Measurements from ENCODE around the gene XRCC3. TPM values are rescaled to one million over a fixed set of nuclear protein-coding genes. Genes with fewer than 3 reads are reported as not detected.

XRCC3 gene
- total and polyA plus RNA-seq, 2 experiments from 2014 or later, result 20.4 to 72.9 TPM

DNA sequence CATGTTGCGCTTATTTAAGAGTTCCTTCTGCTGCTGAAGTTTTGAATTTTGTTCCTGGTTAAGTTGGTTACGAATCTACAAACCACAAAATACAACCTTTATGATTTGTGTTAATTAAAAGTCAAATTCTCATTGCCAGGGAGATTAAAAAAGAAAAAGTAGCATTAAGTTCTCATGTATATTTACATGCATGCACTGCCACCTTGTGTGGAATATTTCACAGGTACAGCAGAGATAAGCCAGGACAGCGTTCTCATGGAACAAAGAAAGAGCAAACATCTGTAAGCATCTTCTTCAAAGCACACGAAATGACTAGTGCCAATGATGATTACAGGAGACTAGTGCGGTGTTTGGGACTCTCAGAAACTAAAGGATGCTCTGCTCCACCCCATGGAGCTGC lies 34.6 kb upstream of the XRCC3 start:
- Mint-ChIP-seq H3K27me3 (ENCODE audit: insufficient read depth, low read depth, poor library complexity) (no peaks in the 10 kb centered on the region), H3K4me1 (no peaks in the 10 kb centered on the region), H3K9me3 (no peaks in the 10 kb centered on the region), H3K27ac (no peak overlapping the region), H3K4me3 (no peak overlapping the region), H3K36me3 (ENCODE audit: low read depth) (no peaks in the 10 kb centered on the region)
- no peak for DNase-seq (ENCODE audit: low spot score)
- H3K79me2 ChIP-seq (replicated peaks; ENCODE audit: insufficient read depth), result no peaks in the 10 kb centered on the region
- H3F3A ChIP-seq (replicated peaks; ENCODE audit: low read depth), result 0 out of 2 replicates have a peak, but pooled peaks cover 3% of the 10 kb centered on the region
- no peaks in the 10 kb centered on the region for H3K4me1 ChIP-seq (ENCODE audit: insufficient read depth)
- TF ChIP-seq ZNF331 (CRISPR knock-in tag; IDR thresholded peaks at IDR 0.05; ENCODE audit: low read depth) (no peak), STAT1 (IDR thresholded peaks at IDR 0.05; ENCODE audit: unreplicated experiment) (no peak), POLR2AphosphoS5 (IDR thresholded peaks at IDR 0.05; ENCODE audit: low read depth) (no peak), EZH2phosphoT487 (IDR thresholded peaks at IDR 0.05; ENCODE audit: unreplicated experiment) (no peak), CREB1 (CRISPR knock-in tag; IDR thresholded peaks at IDR 0.05; ENCODE audit: low read depth) (no peak)
- TF ChIP-seq, protein P1, sequence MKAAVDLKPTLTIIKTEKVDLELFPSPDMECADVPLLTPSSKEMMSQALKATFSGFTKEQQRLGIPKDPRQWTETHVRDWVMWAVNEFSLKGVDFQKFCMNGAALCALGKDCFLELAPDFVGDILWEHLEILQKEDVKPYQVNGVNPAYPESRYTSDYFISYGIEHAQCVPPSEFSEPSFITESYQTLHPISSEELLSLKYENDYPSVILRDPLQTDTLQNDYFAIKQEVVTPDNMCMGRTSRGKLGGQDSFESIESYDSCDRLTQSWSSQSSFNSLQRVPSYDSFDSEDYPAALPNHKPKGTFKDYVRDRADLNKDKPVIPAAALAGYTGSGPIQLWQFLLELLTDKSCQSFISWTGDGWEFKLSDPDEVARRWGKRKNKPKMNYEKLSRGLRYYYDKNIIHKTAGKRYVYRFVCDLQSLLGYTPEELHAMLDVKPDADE (IDR thresholded peaks at IDR 0.05), result no peak
- H3K9me2 ChIP-seq (ENCODE audit: insufficient read depth), result no peaks in the 10 kb centered on the region
- no peak overlapping the region for H3K4me3 ChIP-seq
- no peaks in the 10 kb centered on the region for H4K20me1 ChIP-seq (replicated peaks; ENCODE audit: insufficient read depth)
- H3K27me3 ChIP-seq (ENCODE audit: insufficient read depth), result no peaks in the 10 kb centered on the region
- no peak overlapping the region for H3K4me2 ChIP-seq
- ATAC-seq, result no peak
- no peak overlapping the region for H2AFZ ChIP-seq
- H3K36me3 ChIP-seq (ENCODE audit: insufficient read depth), result no peaks in the 10 kb centered on the region
- H3K27ac ChIP-seq (ENCODE audit: low read depth), result no peak overlapping the region

DNA sequence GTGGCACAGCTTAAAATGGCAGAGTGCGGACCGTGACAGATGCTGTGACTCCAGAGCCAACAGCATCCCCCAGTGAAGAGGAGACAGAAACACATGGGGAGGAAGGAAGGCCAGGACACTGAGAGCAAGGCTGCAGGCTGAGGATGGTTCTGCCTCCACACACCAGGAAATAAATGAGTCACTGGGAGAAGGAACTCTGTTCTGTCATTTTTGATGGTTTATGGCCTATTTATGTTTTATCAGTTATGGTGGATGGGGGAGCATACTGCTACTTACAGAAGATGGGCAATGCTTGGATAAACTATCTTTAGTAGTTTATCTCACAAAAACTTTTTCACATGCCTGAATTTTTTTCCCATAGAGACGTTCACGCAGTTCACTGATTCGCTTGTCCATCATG lies 34.2 kb upstream of the XRCC3 start:
- DNase-seq (ENCODE audit: low spot score), result no peak
- ATAC-seq, result no peak
- no peak overlapping the region for H3K27ac ChIP-seq (ENCODE audit: low read depth)
- TF ChIP-seq NANOG (IDR thresholded peaks at IDR 0.05; ENCODE audit: borderline replicate concordance) (no peak), ZNF331 (CRISPR knock-in tag; IDR thresholded peaks at IDR 0.05; ENCODE audit: low read depth) (no peak), CREB1 (CRISPR knock-in tag; IDR thresholded peaks at IDR 0.05; ENCODE audit: low read depth) (no peak), ZNF114 (CRISPR knock-in tag; IDR thresholded peaks at IDR 0.05) (no peak), EZH2 (IDR thresholded peaks at IDR 0.05; ENCODE audit: low read depth, unreplicated experiment) (no peak), EZH2phosphoT487 (IDR thresholded peaks at IDR 0.05; ENCODE audit: unreplicated experiment) (no peak), POLR2AphosphoS5 (IDR thresholded peaks at IDR 0.05; ENCODE audit: low read depth) (no peak)
- TF ChIP-seq, protein P2, sequence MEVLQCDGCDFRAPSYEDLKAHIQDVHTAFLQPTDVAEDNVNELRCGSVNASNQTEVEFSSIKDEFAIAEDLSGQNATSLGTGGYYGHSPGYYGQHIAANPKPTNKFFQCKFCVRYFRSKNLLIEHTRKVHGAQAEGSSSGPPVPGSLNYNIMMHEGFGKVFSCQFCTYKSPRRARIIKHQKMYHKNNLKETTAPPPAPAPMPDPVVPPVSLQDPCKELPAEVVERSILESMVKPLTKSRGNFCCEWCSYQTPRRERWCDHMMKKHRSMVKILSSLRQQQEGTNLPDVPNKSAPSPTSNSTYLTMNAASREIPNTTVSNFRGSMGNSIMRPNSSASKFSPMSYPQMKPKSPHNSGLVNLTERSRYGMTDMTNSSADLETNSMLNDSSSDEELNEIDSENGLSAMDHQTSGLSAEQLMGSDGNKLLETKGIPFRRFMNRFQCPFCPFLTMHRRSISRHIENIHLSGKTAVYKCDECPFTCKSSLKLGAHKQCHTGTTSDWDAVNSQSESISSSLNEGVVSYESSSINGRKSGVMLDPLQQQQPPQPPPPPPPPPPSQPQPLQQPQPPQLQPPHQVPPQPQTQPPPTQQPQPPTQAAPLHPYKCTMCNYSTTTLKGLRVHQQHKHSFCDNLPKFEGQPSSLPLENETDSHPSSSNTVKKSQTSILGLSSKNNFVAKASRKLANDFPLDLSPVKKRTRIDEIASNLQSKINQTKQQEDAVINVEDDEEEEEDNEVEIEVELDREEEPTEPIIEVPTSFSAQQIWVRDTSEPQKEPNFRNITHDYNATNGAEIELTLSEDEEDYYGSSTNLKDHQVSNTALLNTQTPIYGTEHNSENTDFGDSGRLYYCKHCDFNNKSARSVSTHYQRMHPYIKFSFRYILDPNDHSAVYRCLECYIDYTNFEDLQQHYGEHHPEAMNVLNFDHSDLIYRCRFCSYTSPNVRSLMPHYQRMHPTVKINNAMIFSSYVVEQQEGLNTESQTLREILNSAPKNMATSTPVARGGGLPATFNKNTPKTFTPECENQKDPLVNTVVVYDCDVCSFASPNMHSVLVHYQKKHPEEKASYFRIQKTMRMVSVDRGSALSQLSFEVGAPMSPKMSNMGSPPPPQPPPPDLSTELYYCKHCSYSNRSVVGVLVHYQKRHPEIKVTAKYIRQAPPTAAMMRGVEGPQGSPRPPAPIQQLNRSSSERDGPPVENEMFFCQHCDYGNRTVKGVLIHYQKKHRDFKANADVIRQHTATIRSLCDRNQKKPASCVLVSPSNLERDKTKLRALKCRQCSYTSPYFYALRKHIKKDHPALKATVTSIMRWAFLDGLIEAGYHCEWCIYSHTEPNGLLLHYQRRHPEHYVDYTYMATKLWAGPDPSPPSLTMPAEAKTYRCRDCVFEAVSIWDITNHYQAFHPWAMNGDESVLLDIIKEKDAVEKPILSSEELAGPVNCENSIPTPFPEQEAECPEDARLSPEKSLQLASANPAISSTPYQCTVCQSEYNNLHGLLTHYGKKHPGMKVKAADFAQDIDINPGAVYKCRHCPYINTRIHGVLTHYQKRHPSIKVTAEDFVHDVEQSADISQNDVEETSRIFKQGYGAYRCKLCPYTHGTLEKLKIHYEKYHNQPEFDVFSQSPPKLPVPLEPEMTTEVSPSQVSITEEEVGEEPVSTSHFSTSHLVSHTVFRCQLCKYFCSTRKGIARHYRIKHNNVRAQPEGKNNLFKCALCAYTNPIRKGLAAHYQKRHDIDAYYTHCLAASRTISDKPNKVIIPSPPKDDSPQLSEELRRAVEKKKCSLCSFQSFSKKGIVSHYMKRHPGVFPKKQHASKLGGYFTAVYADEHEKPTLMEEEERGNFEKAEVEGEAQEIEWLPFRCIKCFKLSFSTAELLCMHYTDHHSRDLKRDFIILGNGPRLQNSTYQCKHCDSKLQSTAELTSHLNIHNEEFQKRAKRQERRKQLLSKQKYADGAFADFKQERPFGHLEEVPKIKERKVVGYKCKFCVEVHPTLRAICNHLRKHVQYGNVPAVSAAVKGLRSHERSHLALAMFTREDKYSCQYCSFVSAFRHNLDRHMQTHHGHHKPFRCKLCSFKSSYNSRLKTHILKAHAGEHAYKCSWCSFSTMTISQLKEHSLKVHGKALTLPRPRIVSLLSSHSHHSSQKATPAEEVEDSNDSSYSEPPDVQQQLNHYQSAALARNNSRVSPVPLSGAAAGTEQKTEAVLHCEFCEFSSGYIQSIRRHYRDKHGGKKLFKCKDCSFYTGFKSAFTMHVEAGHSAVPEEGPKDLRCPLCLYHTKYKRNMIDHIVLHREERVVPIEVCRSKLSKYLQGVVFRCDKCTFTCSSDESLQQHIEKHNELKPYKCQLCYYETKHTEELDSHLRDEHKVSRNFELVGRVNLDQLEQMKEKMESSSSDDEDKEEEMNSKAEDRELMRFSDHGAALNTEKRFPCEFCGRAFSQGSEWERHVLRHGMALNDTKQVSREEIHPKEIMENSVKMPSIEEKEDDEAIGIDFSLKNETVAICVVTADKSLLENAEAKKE (CRISPR knock-in tag; IDR thresholded peaks at IDR 0.05), result no peak
- TF ChIP-seq, protein P3, sequence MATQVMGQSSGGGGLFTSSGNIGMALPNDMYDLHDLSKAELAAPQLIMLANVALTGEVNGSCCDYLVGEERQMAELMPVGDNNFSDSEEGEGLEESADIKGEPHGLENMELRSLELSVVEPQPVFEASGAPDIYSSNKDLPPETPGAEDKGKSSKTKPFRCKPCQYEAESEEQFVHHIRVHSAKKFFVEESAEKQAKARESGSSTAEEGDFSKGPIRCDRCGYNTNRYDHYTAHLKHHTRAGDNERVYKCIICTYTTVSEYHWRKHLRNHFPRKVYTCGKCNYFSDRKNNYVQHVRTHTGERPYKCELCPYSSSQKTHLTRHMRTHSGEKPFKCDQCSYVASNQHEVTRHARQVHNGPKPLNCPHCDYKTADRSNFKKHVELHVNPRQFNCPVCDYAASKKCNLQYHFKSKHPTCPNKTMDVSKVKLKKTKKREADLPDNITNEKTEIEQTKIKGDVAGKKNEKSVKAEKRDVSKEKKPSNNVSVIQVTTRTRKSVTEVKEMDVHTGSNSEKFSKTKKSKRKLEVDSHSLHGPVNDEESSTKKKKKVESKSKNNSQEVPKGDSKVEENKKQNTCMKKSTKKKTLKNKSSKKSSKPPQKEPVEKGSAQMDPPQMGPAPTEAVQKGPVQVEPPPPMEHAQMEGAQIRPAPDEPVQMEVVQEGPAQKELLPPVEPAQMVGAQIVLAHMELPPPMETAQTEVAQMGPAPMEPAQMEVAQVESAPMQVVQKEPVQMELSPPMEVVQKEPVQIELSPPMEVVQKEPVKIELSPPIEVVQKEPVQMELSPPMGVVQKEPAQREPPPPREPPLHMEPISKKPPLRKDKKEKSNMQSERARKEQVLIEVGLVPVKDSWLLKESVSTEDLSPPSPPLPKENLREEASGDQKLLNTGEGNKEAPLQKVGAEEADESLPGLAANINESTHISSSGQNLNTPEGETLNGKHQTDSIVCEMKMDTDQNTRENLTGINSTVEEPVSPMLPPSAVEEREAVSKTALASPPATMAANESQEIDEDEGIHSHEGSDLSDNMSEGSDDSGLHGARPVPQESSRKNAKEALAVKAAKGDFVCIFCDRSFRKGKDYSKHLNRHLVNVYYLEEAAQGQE (IDR thresholded peaks at IDR 0.05; ENCODE audit: unreplicated experiment), result no peak

More for the DNA sequence above, 34.2 kb upstream of the XRCC3 start:
- Histone ChIP-seq H3K36me3 (ENCODE audit: insufficient read depth) (no peaks in the 10 kb centered on the region), H3K79me2 (replicated peaks; ENCODE audit: insufficient read depth) (no peaks in the 10 kb centered on the region), H3K9me2 (ENCODE audit: insufficient read depth) (no peaks in the 10 kb centered on the region), H3K4me1 (ENCODE audit: insufficient read depth) (no peaks in the 10 kb centered on the region), H3K27me3 (ENCODE audit: insufficient read depth) (no peaks in the 10 kb centered on the region), H3F3A (replicated peaks; ENCODE audit: low read depth) (0 out of 2 replicates have a peak, but pooled peaks cover 3% of the 10 kb centered on the region), H4K20me1 (replicated peaks; ENCODE audit: insufficient read depth) (no peaks in the 10 kb centered on the region), H3K4me2 (no peak overlapping the region), H3K4me3 (no peak overlapping the region), H2AFZ (no peak overlapping the region)
- Mint-ChIP-seq H3K36me3 (ENCODE audit: low read depth) (no peaks in the 10 kb centered on the region), H3K4me1 (no peaks in the 10 kb centered on the region), H3K9me3 (no peaks in the 10 kb centered on the region), H3K4me3 (no peak overlapping the region), H3K27ac (no peak overlapping the region), H3K27me3 (ENCODE audit: insufficient read depth, low read depth, poor library complexity) (peaks cover 2% of the 10 kb centered on the region)

All from GM23338 (cell line).